HG03521 (cell line): Measurements from ENCODE around the gene HOXC10.

ENCODE experiments used
- ATAC-seq: cut with Tn5 transposase; IDR thresholded peaks from one replicate; pipeline ENCODE4 v1.9.1; 2021; ENCODE audit warnings: mild to moderate bottlenecking, moderate library complexity; ENCODE audit not compliant: unreplicated experiment

Gene HOXC10

GRCh38 chr12:54011665-54012532 is 27.0 kb downstream of the HOXC10 start:
- ATAC-seq = no peak

- no peak for ATAC-seq
These were observed 27.9 kb downstream of the HOXC10 start for GRCh38 chr12:54012631-54013409.

- no peak for ATAC-seq
These were observed 29.6 kb downstream of the HOXC10 start for GRCh38 chr12:54014377-54015017.

- ATAC-seq = no peak
These were observed 30.3 kb downstream of the HOXC10 start for GRCh38 chr12:54015018-54015931.

GRCh38 chr12:54016051-54016450 is 31.1 kb downstream of the HOXC10 start:
- no peak for ATAC-seq

GRCh38 chr12:54016478-54016964 is 31.6 kb downstream of the HOXC10 start:
- no peak for ATAC-seq

- ATAC-seq = peak; percentile 17
These were observed 32.3 kb downstream of the HOXC10 start for GRCh38 chr12:54017027-54017788.

- ATAC-seq = peak; percentile 75
These were observed 33.0 kb downstream of the HOXC10 start for GRCh38 chr12:54017878-54018467.

- no peak for ATAC-seq
These were observed 33.6 kb downstream of the HOXC10 start for GRCh38 chr12:54018468-54018984.

- ATAC-seq = no peak
These were observed 34.3 kb downstream of the HOXC10 start for GRCh38 chr12:54019091-54019811.

- no peak for ATAC-seq
These were observed 35.1 kb downstream of the HOXC10 start for GRCh38 chr12:54019924-54020590.

GRCh38 chr12:54020591-54021405 is 35.9 kb downstream of the HOXC10 start:
- ATAC-seq = no peak

GRCh38 chr12:54021432-54022013 is 36.6 kb downstream of the HOXC10 start:
- no peak for ATAC-seq

GRCh38 chr12:54022960-54023884 is 38.3 kb downstream of the HOXC10 start:
- ATAC-seq = no peak

- no peak for ATAC-seq
These were observed 39.2 kb downstream of the HOXC10 start for GRCh38 chr12:54024127-54024526.
